ENCODE data around the gene TTC31. TPM values are rescaled to one million over a fixed set of nuclear protein-coding genes. Genes with fewer than 3 reads are reported as not detected.

TTC31 gene
- total RNA-seq, 2 experiments from 2014 or later, result 20.3 to 21.9 TPM

DNA sequence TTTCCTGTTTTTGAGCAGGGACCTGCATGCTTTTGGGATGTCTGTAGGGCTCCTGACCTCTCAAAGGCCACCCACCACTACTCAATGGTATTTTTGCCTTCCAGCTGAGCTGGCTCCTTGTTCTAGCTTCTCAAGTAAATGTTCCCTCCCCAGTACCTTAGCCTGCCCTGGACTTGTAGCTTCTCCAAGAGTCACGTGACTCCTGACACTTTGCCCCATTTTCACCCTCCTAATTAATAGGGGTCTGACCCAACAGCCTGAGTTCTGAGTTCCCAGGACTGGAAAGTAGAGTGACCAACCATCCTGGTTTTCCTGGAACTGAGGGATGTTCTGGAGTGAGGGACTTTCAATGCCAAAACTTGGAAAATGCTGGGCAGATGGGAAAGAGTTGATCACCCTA, 12.6 kb downstream of the TTC31 start:
- ATAC-seq, result no peak
- Mint-ChIP-seq H3K4me1 (ENCODE audit: low read depth) (peaks cover 11% of the 10 kb centered on the region), H3K27me3 (peaks cover 19% of the 10 kb centered on the region), H3K9me3 (no peaks in the 10 kb centered on the region), H3K27ac (no peak overlapping the region), H3K4me3 (no peak overlapping the region), H3K36me3 (ENCODE audit: low read depth) (peaks cover 8% of the 10 kb centered on the region)
- DNase-seq, result no peak
- intact Hi-C loops (cut with micrococcal nuclease), result no loop called here
- POLR2A ChIA-PET, result interaction anchor here (0.6 to 1.4 kb wide), 7 partner anchors 9 to 144 kb away, joined by 3 to 4 read pairs (median 4); partner anchors contain the start of gene PCGF1
- TF ChIP-seq, protein P1, sequence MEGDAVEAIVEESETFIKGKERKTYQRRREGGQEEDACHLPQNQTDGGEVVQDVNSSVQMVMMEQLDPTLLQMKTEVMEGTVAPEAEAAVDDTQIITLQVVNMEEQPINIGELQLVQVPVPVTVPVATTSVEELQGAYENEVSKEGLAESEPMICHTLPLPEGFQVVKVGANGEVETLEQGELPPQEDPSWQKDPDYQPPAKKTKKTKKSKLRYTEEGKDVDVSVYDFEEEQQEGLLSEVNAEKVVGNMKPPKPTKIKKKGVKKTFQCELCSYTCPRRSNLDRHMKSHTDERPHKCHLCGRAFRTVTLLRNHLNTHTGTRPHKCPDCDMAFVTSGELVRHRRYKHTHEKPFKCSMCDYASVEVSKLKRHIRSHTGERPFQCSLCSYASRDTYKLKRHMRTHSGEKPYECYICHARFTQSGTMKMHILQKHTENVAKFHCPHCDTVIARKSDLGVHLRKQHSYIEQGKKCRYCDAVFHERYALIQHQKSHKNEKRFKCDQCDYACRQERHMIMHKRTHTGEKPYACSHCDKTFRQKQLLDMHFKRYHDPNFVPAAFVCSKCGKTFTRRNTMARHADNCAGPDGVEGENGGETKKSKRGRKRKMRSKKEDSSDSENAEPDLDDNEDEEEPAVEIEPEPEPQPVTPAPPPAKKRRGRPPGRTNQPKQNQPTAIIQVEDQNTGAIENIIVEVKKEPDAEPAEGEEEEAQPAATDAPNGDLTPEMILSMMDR (IDR thresholded peaks at IDR 0.05), result no peak
- CTCF ChIA-PET, result interaction anchor here (5.7 kb wide), 1 partner anchor 12 kb away, joined by 32 read pairs; the partner anchor contains the start of genes CCDC142 and TTC31

DNA sequence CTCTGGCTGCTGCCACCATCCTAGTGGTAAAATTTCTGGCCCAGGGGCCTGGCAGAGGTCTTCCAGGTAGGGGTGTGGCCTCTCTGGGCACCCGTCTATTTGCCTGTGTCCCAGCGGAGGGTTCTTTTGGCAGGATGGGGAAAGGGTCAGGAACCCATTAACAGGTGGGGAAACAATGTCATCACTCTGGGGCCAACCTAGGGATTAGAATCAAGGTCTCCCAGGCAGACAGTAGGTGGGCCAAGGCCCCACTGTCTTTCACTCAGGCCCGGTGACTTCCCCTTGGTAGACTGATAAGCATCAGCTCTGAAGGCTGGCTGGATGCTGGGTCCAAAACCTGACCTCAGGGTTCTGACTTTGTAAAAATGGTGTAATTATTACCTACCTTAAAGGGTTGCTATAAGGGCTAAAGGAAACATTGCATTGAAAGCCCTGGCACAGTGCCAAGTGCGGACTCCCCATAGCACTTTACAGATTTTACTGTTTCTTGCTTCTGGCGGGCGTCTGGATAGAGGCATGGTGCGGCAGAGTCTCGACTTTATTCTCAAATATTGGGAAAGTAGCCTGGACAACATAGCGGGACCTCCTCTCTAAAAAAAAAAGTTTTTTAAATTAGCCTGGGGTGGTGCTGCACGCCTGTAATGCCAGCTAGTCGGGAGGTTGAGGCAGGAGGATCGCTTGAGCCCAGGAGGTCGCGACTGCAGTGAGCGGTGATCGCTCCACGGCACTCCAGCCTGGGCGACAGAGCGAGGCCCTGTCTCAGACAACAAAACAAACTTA, 14.3 kb downstream of the TTC31 start:
- H3K4me3 Mint-ChIP-seq, result peak overlapping the region; percentile 78
- H3K9me3 Mint-ChIP-seq, result no peaks in the 10 kb centered on the region
- TF ChIP-seq, protein P1 (IDR thresholded peaks at IDR 0.05), result no peak
- ATAC-seq (no peak), DNase-seq (no peak)
- peaks cover 6% of the 10 kb centered on the region for H3K36me3 Mint-ChIP-seq (ENCODE audit: low read depth)
- peaks cover 35% of the 10 kb centered on the region for H3K27me3 Mint-ChIP-seq
- CTCF ChIA-PET, result interaction anchor here (1.3 to 3.0 kb wide), 3 partner anchors 10 to 90 kb away, joined by 3 to 17 read pairs (median 4); partner anchors contain the start of genes CCDC142, PCGF1 and TTC31
- H3K4me1 Mint-ChIP-seq (ENCODE audit: low read depth), result peaks cover 13% of the 10 kb centered on the region
- H3K27ac Mint-ChIP-seq, result no peak overlapping the region
- POLR2A ChIA-PET, result interaction anchor here (0.8 to 5.2 kb wide), 6 partner anchors 9 to 80 kb away, joined by 3 to 23 read pairs (median 4); partner anchors contain the start of genes CCDC142, MRPL53, TTC31 and WBP1
- intact Hi-C loops (cut with micrococcal nuclease), result no loop called here

DNA sequence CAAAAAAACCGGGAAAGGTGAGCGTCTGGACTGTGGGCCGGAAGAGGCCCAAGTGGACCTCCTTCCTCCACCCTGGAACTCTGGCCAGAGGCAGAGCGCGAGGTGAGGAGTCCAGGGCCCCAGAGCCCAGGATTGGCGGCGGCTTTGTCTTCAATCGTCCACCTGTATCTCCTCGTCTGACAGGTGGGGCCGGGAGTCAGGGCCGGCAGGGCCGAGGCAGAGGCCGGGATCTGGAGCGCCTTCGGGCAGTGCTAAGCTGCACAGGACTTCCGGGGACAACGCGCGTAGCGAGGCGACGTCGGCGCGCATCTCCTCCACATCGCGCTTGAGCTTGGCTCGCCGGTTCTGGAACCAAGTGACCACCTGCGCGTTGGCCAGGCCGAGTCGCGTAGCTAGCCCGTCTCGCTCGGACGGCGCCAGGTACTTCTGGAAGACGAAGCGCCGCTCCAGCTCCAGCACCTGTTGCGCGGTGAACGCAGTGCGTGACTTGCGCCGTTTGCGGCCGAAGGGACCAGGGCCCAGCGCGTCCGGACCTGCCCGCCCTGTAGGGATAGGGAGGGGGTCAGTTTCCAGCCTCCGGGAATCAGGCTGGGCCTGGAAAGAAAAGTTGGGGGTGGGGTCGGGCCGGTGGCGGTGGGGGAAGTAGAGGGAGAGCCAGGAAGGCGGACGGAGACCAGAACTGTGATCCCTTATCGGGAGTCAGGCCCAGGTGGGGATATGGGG, 15.1 kb downstream of the TTC31 start:
- ATAC-seq, result peak; percentile 25
- Mint-ChIP-seq H3K4me1 (ENCODE audit: low read depth) (peaks cover 21% of the 10 kb centered on the region), H3K27me3 (peaks cover 43% of the 10 kb centered on the region), H3K9me3 (no peaks in the 10 kb centered on the region), H3K27ac (peak overlapping the region; percentile 63), H3K4me3 (peak overlapping the region; percentile 78), H3K36me3 (ENCODE audit: low read depth) (peaks cover 6% of the 10 kb centered on the region)
- ChIA-PET POLR2A (interaction anchor here (0.9 to 5.2 kb wide), 6 partner anchors 12 to 79 kb away, joined by 3 to 23 read pairs (median 4); partner anchors contain the start of genes CCDC142, MRPL53, TTC31 and WBP1), CTCF (interaction anchor here (1.5 to 3.0 kb wide), 3 partner anchors 11 to 89 kb away, joined by 3 to 17 read pairs (median 5); partner anchors contain the start of genes CCDC142 and TTC31)
- DNase-seq, result peak; percentile 39
- TF ChIP-seq, protein P1 (IDR thresholded peaks at IDR 0.05), result no peak
- intact Hi-C loops (cut with micrococcal nuclease), result no loop called here

DNA sequence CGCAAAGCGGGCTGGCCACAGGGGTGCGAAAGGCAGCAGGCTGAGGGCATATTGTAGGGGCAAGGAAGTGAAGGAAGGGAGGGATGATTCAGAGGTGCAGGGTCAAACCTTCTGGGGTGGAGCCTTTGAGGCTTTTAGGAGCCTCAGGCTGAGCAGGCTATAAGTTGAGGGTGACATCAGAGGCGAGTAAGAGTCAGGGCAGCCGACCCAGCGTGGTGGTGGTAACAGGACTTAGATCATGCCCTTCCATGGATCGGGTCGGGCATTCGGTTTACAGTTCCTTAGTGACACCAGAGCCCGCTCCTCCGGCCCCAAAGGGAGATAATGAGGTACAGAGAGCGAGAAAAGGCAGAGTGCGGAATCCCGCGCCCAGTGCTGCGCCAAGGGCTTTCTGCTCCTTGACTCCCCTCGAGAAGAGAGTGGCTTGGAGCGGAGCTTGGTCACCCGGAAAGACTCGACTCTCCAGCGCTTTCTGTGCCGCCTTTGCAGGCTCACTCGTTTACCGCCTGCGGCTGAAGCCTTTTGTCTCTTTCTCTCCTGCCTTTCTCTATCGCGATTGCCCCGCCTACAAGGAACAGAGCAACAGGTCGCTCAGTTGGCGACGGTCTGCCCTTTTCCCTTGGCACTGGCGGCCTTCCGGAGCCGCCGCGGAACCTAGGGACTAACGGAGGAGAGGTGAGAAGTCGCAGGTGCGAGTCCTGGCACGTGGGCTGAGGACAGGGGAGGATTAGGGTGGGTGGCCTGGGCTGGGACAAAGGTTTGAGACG, 15.8 kb downstream of the TTC31 start:
- no peaks in the 10 kb centered on the region for H3K9me3 Mint-ChIP-seq
- peaks cover 46% of the 10 kb centered on the region for H3K27me3 Mint-ChIP-seq
- ChIA-PET POLR2A (interaction anchor here (0.9 to 5.2 kb wide), 9 partner anchors 11 to 87 kb away, joined by 3 to 23 read pairs (median 4); partner anchors contain the start of genes CCDC142, MRPL53, TTC31 and WBP1), CTCF (interaction anchor here (1.0 to 3.0 kb wide), 4 partner anchors 10 to 33 kb away, joined by 3 to 17 read pairs (median 6); partner anchors contain the start of genes CCDC142 and TTC31)
- TF ChIP-seq, protein P1 (IDR thresholded peaks at IDR 0.05), result no peak
- DNase-seq (peak; percentile 59), ATAC-seq (peak; percentile 67)
- peak overlapping the region; percentile 78 for H3K4me3 Mint-ChIP-seq
- intact Hi-C loops (cut with micrococcal nuclease), result no loop called here
- H3K27ac Mint-ChIP-seq, result peak overlapping the region; percentile 63
- peaks cover 28% of the 10 kb centered on the region for H3K4me1 Mint-ChIP-seq (ENCODE audit: low read depth)
- peaks cover 6% of the 10 kb centered on the region for H3K36me3 Mint-ChIP-seq (ENCODE audit: low read depth)

Data from activated CD8-positive, alpha-beta T cell treated with anti-CD3 and anti-CD28 coated beads for 36 hours (primary cell).